Measurements from ENCODE around the gene BAIAP2.

GRCh38 chr17:81039096-81039495, 4.1 kb downstream of the BAIAP2 start:
- TF ChIP-seq CTCF (IDR thresholded peaks at IDR 0.05; ENCODE audit: insufficient read depth, low read length, poor library complexity, severe bottlenecking) (no peak), EZH2phosphoT487 (conservative IDR thresholded peaks at IDR 0.05; ENCODE audit: low read length) (no peak)

All from SU-DHL-6 (cell line).